HK-2 (cell line): ENCODE measurements around the gene BNIP3.
"Not testable (repeated sequence)": the region's sequence is repeated elsewhere in the genome, so short reads cannot be mapped to it uniquely, and the experiment has no call there.

Experiments used
- DNase-seq: peaks from one replicate; pipeline ENCODE4 v3.0.0-alpha.2; 2018; ENCODE audit not compliant: unreplicated experiment

BNIP3 gene

DNA sequence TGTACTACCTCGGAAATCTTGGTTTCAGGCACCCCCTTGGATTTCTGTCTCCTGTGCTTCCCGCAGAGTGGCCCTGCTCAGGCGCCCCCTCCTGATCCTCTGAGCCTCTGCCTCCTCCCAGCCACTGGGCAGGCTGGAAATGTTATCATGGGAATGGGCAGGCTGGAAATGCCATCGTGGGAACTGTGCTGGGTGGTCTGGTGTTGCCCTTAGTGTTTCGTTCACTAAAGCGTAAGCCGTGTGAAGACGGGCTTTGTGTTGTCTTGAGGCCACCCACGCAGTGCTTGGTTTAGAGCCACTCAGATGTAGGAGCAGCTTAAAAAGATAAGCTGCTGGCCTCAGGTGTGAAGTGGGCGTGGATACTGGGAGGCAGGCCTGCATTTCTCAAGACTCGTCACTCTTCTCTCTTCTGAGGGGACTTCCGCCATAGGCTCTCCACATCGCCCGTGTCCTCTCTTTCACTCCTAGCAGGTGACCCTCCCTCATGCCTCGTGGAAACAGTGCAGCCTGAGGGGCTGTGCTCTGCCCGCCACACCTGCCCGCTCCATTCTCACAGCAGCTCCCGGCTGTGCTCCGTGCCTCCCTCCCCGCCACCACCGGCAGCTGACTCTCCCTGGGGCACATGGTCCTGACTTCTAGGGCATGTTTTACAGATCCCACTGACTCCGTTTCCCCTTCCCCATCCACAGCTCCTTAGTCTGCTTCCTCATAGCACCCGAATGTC is 52.4 kb downstream of the BNIP3 start:
- no peak for DNase-seq

DNA sequence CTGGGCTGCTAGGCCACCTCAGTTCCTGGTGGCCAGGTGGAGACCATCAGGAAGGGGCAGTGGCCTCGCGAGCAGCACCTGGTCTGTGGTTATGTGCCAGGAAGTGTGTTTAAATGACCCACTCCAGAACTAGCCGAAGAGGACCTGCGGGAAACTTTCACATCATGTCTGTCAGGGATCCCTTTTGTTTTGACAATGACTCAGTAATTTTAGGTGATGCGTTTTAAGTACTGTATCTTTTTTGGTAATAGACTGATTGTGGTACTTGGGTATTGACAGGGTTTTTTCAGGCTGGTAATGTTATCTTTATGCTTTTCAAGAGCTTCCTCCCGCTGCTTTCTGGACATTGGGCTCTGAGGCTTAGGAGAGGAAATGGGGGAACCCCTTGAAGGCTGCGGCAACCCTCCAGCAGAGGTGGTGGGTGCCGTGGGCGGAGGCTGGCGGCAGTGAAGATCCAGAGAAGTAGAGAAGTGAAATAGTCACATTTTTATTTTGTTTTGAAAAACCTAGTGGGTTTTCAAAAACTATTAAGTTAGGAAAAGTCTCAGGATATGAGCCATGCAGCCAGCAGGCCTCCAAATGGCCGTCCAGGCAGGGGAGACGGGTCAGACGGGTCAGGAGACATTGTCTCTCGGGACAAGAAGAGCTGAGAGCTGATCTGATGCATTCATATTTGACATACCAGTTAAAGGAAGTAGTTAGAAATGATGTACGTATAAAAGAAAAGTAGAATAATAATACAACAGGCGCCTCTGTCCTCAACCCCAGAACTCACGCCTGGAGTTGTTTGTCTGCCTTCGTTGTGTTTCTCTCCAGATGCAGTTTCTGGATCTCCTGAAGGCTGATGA is 53.3 kb downstream of the BNIP3 start:
- DNase-seq, result no peak

- DNase-seq, result no peak
Observed at GRCh38 chr10:131926743-131927595, 54.8 kb downstream of the BNIP3 start.

DNA sequence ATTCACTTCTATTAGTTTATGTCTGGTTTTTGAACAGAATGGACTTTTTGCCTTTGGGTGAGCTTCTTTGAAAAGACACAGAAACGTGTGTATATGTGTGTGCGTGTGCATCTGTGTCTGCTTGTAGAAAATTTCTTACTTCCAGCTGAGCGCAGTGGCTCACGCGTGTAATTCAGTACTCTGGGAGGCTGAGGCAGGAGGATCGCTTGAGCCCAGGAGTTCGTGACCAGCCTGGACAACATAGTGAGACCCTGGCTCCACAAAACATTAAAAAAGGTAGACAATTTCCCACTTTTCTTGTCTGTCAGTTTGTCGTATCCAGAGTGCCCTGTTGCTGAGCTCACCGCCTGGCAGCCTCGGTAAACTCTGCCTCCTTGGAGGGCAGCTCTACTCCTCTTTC is 55.5 kb downstream of the BNIP3 start:
- DNase-seq, result no peak

- no peak for DNase-seq
Observed at GRCh38 chr10:131925716-131926115, 56.0 kb downstream of the BNIP3 start.

GRCh38 chr10:131925011-131925649 is 56.6 kb downstream of the BNIP3 start:
- DNase-seq, result no peak

- DNase-seq, result no peak
Observed at GRCh38 chr10:131923038-131923756, 58.5 kb downstream of the BNIP3 start.

GRCh38 chr10:131921184-131921583 is 60.5 kb downstream of the BNIP3 start:
- DNase-seq, result no peak

- no peak for DNase-seq
Observed at GRCh38 chr10:131920693-131921092, 61.0 kb downstream of the BNIP3 start.

GRCh38 chr10:131920151-131920550 is 61.6 kb downstream of the BNIP3 start:
- DNase-seq, result no peak

GRCh38 chr10:131919461-131919860 is 62.3 kb downstream of the BNIP3 start:
- not testable (repeated sequence) for DNase-seq
